Hindlimb muscle (tissue), 1 donor: ENCODE results near the gene MRPL34. TPM values are rescaled to one million over a fixed set of nuclear protein-coding genes. Genes with fewer than 3 reads are reported as not detected.
"Not testable (repeated sequence)": the region's sequence is repeated elsewhere in the genome, so short reads cannot be mapped to it uniquely, and the experiment has no call there.

Experiments
- DNase-seq: peaks from one replicate; pipeline ENCODE4 v3.0.0-alpha.2; 2013
- polyA plus RNA-seq: library from polyadenylated mRNA; unstranded; fragments of 120-200 nt; gene quantifications from one replicate; pipeline ENCODE4 v1.2.1, GENCODE V29; 2013; ENCODE audit not compliant: insufficient read length

The MRPL34 gene
- polyA plus RNA-seq: 37.1 TPM

DNA sequence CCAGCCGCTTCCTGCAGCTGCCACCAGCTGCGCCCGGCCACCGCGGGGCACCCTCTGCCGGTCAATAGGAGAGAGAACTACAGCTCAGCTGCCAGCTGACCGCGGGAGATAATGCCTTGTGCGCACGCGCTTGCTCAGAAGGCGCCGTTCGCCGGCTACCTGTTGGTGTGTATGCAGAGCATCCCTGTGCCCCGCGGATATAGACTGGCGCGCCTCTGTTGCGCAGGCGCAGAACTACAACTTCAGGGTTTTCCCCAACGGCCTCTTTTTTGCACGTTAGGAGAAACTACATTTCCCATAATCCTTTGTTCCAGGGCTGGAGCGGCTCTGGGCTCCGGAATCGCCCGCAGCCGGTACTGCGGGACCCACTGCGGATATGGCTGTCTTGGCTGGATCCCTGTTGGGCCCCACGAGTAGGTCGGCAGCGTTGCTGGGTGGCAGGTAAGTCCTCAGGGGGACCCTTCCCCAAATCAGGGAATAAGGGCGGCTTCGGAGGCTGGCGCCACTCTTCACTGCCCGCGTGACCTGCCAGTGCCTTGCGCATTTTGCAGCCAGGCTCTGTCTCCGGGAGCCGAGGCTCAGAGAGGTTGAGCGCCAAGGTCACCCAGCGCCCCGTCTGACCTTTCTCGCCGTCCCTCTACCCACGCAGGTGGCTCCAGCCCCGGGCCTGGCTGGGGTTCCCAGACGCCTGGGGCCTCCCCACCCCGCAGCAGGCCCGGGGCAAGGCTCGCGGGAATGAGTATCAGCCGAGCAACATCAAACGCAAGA, at the start of gene MRPL34:
Gene MRPL34, plus strand, starts transcription at position 356 of the 768 bp plus-strand sequence. Its CDS starts 21 bp downstream, at position 377.
- DNase-seq: peak; percentile 93

GRCh38 chr19:17256130-17256529, 49.5 kb upstream of the MRPL34 start:
- DNase-seq: no peak

DNA sequence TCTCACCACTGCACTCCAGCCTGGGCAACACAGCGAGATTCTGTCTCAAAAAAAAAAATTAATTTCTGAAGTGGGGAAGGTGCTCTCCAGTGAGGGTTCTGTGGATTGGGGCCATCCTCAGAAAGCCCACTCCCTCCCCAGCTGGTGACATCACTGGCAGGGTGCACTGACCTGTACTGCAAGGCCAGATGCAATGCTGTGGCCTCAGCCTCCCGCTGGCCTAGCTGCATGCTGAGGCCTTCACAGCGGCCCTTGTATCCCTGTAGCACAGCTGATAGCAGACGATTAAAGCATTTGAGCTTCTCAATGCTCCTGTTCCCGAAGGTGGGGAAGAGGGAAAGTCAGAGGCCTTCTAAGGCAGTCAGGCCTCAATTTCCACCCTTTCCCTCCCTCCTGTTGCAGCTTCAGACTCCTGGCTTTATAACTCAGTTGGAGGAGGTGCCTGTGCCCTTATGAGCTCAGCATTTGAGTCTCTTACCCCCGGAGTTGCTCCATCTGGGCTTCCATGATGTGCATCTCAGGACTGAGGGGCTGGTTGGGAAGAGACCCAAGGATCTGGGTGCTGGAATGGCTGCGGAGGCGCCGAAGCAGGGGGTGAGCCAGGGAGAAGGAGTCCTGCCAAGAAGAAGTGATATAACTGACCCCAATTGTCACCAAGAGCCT, 46.4 kb upstream of the MRPL34 start:
- DNase-seq: no peak

GRCh38 chr19:17259934-17260333, 45.7 kb upstream of the MRPL34 start:
- no peak for DNase-seq

DNA sequence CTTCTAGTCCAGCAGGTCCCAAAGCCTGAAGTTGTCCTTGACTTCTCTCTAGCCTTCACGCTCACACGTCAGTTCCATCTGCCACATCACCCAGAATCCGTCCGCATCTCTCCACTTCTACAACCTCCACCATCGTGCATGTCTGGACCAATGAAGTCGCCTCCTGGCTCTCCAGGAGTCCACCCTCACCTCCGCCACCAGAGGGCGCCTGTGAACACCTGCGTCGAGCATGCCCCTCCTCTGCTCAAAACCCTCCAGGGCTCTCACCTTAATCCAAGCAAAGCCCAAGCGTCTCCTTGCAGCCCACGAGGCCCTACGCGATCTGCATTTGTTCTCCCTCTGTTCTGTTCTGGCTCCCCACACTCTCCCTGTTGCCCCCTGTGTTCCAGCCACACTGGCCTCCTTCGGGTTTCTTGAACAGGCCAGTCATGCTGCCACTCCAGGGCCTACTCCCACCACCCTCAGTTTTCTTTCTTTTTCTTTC, 44.8 kb upstream of the MRPL34 start:
- DNase-seq: no peak

DNA sequence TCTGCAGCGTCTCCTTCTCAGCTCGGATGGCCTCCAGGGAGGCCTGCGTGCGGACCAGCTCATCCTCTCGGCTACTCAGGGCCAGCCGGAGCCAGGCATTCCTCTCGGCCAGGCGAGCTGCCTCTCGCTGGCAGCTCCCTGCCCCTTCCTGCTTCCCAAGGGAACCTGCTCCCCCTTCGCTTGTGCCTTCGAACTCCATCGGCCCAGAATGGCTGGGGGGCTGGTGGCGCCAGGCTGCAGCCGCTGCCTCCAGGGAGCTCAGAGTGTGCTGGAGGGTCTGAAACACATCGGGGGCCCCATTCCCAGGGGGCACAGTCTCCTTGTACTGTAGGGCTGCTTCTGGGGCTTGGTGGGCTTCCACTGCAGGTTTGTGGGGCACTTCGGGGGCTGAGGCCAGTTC, 43.1 kb upstream of the MRPL34 start:
- no peak for DNase-seq

GRCh38 chr19:17263712-17264640, 41.7 kb upstream of the MRPL34 start:
- no peak for DNase-seq

DNA sequence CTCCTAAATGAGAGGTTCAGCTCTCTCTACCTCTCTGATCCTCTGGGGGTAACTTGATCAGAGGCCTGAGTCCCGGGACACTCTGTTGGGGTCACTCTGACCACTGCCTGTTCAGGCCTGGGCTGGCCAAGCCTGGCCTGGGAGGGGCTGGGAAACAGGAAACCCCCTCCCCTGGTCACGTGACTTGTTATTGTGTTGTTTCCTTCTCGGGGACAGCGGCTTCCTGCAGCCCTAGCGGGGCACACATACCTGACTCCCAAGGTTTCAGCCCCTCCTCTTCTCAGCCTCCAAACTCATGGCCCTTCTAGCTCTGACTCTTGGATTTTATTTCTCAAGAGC, 41.1 kb upstream of the MRPL34 start, which contains the start of gene USHBP1:
Gene USHBP1, minus strand, starts transcription at position 105 of the 339 bp plus-strand sequence. CDS start 446 bp downstream, outside the sequence.
- DNase-seq: no peak

- no peak for DNase-seq
Measured at GRCh38 chr19:17266026-17266425, 39.6 kb upstream of the MRPL34 start.

DNA sequence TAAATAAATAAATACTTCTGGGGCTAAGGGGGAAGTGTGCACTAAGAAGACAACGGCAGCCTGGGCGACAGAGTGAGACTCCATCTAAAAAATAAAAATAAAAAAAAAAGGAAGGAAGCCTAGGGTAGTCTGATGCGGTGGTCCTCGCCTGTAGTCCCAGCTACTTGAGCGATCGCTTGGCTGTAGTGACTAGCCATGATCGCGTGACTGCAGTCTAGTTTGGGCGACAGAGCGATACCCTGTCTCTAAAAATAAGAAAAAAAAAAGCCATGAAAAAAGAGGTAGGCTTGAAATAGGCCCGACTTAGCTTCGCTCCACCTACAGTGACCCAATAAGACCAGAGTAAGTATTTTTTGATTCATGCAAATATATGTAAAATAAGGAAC, 39.1 kb upstream of the MRPL34 start:
- no peak for DNase-seq

DNA sequence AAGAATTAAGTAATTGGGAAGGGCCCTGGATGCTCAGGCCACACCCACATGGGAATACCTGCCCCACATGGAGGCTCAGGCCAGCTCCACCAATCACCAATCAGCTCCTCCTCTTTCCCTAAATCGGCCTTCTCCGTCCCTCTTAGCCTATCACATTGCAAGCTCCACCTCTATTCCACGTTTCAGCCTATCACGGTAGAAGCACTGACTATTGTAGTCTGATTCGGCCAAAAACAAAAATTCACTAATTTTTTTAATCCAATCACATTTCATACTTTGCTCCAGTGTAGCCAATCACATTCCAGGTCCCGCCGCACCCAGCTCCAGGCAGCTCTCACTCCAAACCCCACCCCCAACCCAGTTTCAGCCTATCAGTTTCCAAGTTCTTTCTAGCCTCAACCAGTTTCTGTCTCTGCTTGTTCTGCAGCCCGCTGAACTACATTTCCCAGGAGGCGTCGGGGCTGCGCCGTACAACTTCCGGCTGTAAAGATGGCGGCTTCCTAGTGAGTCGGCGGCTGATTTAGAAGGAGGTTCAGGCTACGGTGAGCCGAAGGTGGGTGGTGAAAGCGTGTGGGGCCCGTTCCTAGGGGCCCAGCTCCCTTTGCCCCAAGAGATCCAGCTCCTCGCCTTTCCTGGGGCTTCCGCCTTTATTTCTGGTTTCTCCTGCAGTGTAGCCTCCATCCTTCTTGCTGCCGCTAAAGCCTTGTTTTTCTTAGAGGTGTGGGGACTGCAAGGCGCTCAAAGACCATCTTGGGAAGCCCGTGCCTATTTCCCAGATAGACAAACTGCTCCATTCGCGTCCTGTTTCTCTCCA, 38.5 kb upstream of the MRPL34 start, which contains the start of gene BABAM1:
Gene BABAM1, plus strand, starts transcription at position 469 of the 814 bp plus-strand sequence. CDS start 1,364 bp downstream, outside the sequence.
- DNase-seq: peak; percentile 98

- DNase-seq: no peak
Measured at GRCh38 chr19:17268754-17269153, 36.9 kb upstream of the MRPL34 start.

GRCh38 chr19:17274892-17275291, 30.8 kb upstream of the MRPL34 start:
- DNase-seq: not testable (repeated sequence)

GRCh38 chr19:17275441-17276175, 30.1 kb upstream of the MRPL34 start:
- no peak for DNase-seq

DNA sequence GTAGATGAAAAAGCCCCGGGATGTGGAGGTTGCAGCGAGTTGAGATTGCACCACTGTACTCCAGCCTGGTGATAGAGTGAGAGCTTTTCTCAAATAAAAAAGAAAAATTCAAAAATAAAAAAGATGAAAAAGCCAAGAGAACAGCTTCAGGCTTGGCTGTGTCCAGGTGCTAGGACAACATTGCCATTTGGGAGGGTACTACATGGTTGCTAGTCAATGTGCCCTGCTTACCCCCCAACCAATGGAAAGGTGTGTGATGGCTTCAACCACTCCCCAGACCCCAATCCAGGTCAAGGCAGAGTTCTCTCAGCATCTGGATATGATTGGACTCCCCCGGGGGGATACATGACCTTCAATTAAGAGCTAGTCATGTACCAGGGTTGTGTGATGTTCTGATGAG, 26.2 kb upstream of the MRPL34 start:
- no peak for DNase-seq

- no peak for DNase-seq
Measured at GRCh38 chr19:17281391-17282304, 24.0 kb upstream of the MRPL34 start, which contains the start of gene ANKLE1. Gene ANKLE1 (plus strand): TSS chr19:17281901. CDS start chr19:17281921, 20 bp downstream.

GRCh38 chr19:17282488-17283125, 23.1 kb upstream of the MRPL34 start:
- peak; percentile 82 for DNase-seq

DNA sequence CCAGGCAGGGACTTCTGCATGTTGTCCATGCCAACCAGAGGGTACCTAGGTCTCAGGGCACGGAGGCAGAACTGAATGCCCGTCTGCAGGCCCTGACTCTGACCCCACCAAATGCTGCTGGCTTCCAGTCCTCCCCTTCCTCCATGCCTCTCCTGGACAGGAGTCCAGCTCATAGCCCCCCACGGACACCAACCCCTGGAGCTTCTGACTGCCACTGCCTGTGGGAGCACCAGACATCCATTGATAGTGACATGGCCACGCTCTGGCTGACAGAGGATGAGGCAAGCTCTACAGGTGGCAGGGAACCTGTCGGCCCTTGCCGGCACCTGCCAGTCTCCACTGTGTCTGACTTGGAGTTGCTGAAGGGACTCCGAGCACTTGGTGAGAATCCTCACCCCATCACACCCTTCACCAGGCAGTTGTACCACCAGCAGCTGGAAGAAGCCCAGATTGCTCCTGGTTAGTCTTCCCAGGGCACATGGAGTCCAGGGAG, 22.1 kb upstream of the MRPL34 start:
- DNase-seq: no peak
